HepG2 (cell line): ENCODE data around the gene CBX5. TPM values are rescaled to one million over a fixed set of nuclear protein-coding genes. Genes with fewer than 3 reads are reported as not detected.
A peak's percentile ranks its signal among the peaks of the same experiment; 100 is the strongest.

Experiments
- ARNTL ChIP-seq: sonication (generic); formaldehyde crosslinking; IDR thresholded peaks from 2 replicates; pipeline ENCODE4 v1.4.0; 2020; ENCODE audit warnings: mild to moderate bottlenecking, missing genetic modification reagents
- KDM1A ChIP-seq: IDR thresholded peaks from 2 replicates; pipeline ENCODE4 v1.6.1; 2016; ENCODE audit warnings: missing compliant biosample characterization
- LCORL ChIP-seq, 2 experiments: fragments of 450-650 bp in 1 of 2; sonication (generic) in 1 of 2; formaldehyde crosslinking in 1 of 2; IDR thresholded peaks; 2 replicates each; pipeline versions ENCODE4 v1.5.0 to v1.6.1; 2017 to 2020; ENCODE audit warnings: antibody characterized with exemption in 1 of 2, missing genetic modification reagents in 1 of 2
- POGZ ChIP-seq: sonication (generic); formaldehyde crosslinking; IDR thresholded peaks from 2 replicates; pipeline ENCODE4 v1.4.0; 2020; ENCODE audit warnings: mild to moderate bottlenecking, missing genetic modification reagents
- SALL1 ChIP-seq: sonication (generic); formaldehyde crosslinking; IDR thresholded peaks from 2 replicates; pipeline ENCODE4 v1.8.0; 2022; ENCODE audit warnings: mild to moderate bottlenecking, missing genetic modification reagents
- SOX5 ChIP-seq: IDR thresholded peaks from 2 replicates; pipeline ENCODE4 v1.6.1; 2016; ENCODE audit warnings: borderline replicate concordance
- TCF7L2 ChIP-seq: IDR thresholded peaks from 2 replicates; pipeline ENCODE4 v1.6.1; 2011; ENCODE audit warnings: mild to moderate bottlenecking, low read depth, low read length, moderate library complexity
- ZNF768 ChIP-seq: sonication (generic); formaldehyde crosslinking; IDR thresholded peaks from 2 replicates; pipeline ENCODE4 v1.4.0; 2020; ENCODE audit warnings: missing genetic modification reagents
- ZNF790 ChIP-seq: sonication (generic); formaldehyde crosslinking; IDR thresholded peaks from 2 replicates; pipeline ENCODE4 v1.8.0; 2022; ENCODE audit warnings: missing genetic modification reagents, mild to moderate bottlenecking, borderline replicate concordance
- polyA plus RNA-seq, 8 experiments: library from polyadenylated mRNA; depleted of rRNA in 3 of 8; stranded (reverse) in 7 of 8; unstranded in 1 of 8; fragments of >200 nt; fragmentation: Illumina TruSeq in 4 of 8; extraction: Trizol in 4 of 8; gene quantifications; 2 replicates each; pipeline versions ENCODE4 v1.2.1 to v1.2.3, GENCODE V29; 2011 to 2016; ENCODE audit warnings: low read depth in 4 of 8, missing spikeins in 1 of 8, mixed read lengths in 1 of 8; ENCODE audit not compliant: insufficient read depth in 1 of 8
- total RNA-seq, 5 experiments: library from RNA; depleted of rRNA; stranded (reverse); fragments of >200 nt; fragmentation: Illumina TruSeq; extraction: Trizol; gene quantifications; 2 replicates each; pipeline ENCODE4 v1.2.3, GENCODE V29; 2016; ENCODE audit warnings: low read depth in 1 of 5
- TF ChIP-seq, protein P1 (sequence below): IDR thresholded peaks from 2 replicates; pipeline ENCODE4 v1.6.1; 2016; ENCODE audit warnings: mild to moderate bottlenecking
- TF ChIP-seq, protein P2 (sequence below): sonication (generic); formaldehyde crosslinking; IDR thresholded peaks from 2 replicates; pipeline ENCODE4 v1.4.0; 2020; ENCODE audit warnings: missing genetic modification reagents
- TF ChIP-seq, protein P3 (sequence below): sonication (generic); formaldehyde crosslinking; IDR thresholded peaks from 2 replicates; pipeline ENCODE4 v1.8.1; 2023; ENCODE audit warnings: missing genetic modification reagents, mild to moderate bottlenecking, borderline replicate concordance
- TF ChIP-seq, protein P4 (sequence below): sonication (generic); formaldehyde crosslinking; IDR thresholded peaks from 2 replicates; pipeline ENCODE4 v1.4.0; 2020; ENCODE audit warnings: missing genetic modification reagents
- TF ChIP-seq, protein P5 (sequence below): IDR thresholded peaks from 2 replicates; pipeline ENCODE4 v1.6.1; 2016; ENCODE audit warnings: missing compliant biosample characterization, missing genetic modification reagents, borderline replicate concordance

CBX5 gene
- total and polyA plus RNA-seq, 2 of the 13 experiments (the other 11 are each of a cell fraction or from before 2014, with no cell fraction given) = 16.0 to 22.2 TPM

DNA sequence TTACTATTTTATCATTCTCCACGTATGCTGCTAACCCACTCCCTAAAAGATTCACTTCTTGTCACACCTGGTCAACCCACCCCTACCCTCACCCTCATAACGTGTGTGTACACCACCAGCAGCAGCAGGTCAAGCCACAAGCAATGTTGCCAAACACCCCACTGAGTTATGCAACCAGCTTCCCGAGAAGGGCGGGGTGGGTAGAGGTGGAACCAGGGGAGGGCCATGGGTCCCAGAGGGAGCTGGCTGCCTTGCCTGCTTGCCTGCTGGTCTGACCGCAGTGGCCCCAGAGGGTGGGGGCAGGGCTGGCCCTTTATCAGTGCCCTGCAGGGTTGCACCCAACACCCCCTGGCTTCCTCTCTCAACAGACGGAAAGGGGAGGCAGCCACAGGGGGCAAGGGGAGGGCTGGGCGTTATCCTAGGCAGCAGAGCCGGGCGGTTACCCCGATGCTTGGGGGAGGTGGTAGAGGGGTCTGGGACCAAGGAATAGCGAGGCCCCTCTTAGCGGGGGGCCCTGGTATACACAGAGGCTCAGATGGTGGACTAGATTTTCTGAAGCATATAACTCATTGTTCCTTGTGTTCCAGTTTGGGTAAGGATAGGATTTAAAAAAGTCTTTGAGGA lies 24.4 kb upstream of the CBX5 start (continued):
- TF ChIP-seq, protein P1, sequence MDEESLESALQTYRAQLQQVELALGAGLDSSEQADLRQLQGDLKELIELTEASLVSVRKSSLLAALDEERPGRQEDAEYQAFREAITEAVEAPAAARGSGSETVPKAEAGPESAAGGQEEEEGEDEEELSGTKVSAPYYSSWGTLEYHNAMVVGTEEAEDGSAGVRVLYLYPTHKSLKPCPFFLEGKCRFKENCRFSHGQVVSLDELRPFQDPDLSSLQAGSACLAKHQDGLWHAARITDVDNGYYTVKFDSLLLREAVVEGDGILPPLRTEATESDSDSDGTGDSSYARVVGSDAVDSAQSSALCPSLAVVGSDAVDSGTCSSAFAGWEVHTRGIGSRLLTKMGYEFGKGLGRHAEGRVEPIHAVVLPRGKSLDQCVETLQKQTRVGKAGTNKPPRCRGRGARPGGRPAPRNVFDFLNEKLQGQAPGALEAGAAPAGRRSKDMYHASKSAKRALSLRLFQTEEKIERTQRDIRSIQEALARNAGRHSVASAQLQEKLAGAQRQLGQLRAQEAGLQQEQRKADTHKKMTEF (CRISPR knock-in tag) = peak; percentile 41; the same call in 1 of the 2 replicates
- TF ChIP-seq POGZ (CRISPR knock-in tag) = no peak
- TF ChIP-seq, protein P2, sequence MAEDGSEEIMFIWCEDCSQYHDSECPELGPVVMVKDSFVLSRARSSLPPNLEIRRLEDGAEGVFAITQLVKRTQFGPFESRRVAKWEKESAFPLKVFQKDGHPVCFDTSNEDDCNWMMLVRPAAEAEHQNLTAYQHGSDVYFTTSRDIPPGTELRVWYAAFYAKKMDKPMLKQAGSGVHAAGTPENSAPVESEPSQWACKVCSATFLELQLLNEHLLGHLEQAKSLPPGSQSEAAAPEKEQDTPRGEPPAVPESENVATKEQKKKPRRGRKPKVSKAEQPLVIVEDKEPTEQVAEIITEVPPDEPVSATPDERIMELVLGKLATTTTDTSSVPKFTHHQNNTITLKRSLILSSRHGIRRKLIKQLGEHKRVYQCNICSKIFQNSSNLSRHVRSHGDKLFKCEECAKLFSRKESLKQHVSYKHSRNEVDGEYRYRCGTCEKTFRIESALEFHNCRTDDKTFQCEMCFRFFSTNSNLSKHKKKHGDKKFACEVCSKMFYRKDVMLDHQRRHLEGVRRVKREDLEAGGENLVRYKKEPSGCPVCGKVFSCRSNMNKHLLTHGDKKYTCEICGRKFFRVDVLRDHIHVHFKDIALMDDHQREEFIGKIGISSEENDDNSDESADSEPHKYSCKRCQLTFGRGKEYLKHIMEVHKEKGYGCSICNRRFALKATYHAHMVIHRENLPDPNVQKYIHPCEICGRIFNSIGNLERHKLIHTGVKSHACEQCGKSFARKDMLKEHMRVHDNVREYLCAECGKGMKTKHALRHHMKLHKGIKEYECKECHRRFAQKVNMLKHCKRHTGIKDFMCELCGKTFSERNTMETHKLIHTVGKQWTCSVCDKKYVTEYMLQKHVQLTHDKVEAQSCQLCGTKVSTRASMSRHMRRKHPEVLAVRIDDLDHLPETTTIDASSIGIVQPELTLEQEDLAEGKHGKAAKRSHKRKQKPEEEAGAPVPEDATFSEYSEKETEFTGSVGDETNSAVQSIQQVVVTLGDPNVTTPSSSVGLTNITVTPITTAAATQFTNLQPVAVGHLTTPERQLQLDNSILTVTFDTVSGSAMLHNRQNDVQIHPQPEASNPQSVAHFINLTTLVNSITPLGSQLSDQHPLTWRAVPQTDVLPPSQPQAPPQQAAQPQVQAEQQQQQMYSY (CRISPR knock-in tag) = no peak
- TF ChIP-seq SALL1 (CRISPR knock-in tag) = peak; percentile 52
- no peak for TF ChIP-seq ZNF790
- TF ChIP-seq, protein P3, sequence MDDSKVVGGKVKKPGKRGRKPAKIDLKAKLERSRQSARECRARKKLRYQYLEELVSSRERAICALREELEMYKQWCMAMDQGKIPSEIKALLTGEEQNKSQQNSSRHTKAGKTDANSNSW (CRISPR knock-in tag) = no peak
- 0 out of 2 replicates have a peak, but pooled peaks have one; percentile 51 for TF ChIP-seq KDM1A (CRISPR knock-in tag)
- TF ChIP-seq TCF7L2 = no peak
- TF ChIP-seq, protein P4, sequence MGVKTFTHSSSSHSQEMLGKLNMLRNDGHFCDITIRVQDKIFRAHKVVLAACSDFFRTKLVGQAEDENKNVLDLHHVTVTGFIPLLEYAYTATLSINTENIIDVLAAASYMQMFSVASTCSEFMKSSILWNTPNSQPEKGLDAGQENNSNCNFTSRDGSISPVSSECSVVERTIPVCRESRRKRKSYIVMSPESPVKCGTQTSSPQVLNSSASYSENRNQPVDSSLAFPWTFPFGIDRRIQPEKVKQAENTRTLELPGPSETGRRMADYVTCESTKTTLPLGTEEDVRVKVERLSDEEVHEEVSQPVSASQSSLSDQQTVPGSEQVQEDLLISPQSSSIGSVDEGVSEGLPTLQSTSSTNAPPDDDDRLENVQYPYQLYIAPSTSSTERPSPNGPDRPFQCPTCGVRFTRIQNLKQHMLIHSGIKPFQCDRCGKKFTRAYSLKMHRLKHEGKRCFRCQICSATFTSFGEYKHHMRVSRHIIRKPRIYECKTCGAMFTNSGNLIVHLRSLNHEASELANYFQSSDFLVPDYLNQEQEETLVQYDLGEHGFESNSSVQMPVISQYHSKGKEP = no peak
- TF ChIP-seq, protein P5, sequence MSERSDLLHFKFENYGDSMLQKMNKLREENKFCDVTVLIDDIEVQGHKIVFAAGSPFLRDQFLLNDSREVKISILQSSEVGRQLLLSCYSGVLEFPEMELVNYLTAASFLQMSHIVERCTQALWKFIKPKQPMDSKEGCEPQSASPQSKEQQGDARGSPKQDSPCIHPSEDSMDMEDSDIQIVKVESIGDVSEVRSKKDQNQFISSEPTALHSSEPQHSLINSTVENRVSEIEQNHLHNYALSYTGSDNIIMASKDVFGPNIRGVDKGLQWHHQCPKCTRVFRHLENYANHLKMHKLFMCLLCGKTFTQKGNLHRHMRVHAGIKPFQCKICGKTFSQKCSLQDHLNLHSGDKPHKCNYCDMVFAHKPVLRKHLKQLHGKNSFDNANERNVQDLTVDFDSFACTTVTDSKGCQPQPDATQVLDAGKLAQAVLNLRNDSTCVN (CRISPR knock-in tag) = 0 out of 2 replicates have a peak, but pooled peaks have one; percentile 61
- TF ChIP-seq ZNF768 (CRISPR knock-in tag) = peak; percentile 56; the same call in 1 of the 2 replicates
- TF ChIP-seq LCORL (IDR thresholded peaks at IDR 0.05) = no peak
- TF ChIP-seq LCORL (CRISPR knock-in tag; IDR thresholded peaks at IDR 0.05) = peak; percentile 57; the same call in 1 of the 2 replicates
- peak; percentile 73; the same call in 1 of the 2 replicates for TF ChIP-seq SOX5 (CRISPR knock-in tag)
- TF ChIP-seq ARNTL (CRISPR knock-in tag) = no peak; the same call in 1 of the 2 replicates
